Neuron (in vitro differentiated cells): ENCODE data around the gene SOCS2.
A peak's percentile ranks its signal among the peaks of the same experiment; 100 is the strongest.
"Not testable (repeated sequence)": the region's sequence is repeated elsewhere in the genome, so short reads cannot be mapped to it uniquely, and the experiment has no call there.

ENCODE experiments used
- H2AFZ ChIP-seq: one replicate; pipeline ENCODE4 v1.6.1; 2013; ENCODE audit warnings: low read depth, mild to moderate bottlenecking, inconsistent platforms, low read length, moderate library complexity
- H3K27me3 ChIP-seq: one replicate; pipeline ENCODE4 v1.6.1; 2013; ENCODE audit warnings: low read length; ENCODE audit not compliant: insufficient read depth
- H3K36me3 ChIP-seq: one replicate; pipeline ENCODE4 v1.6.1; 2013; ENCODE audit warnings: low read length; ENCODE audit not compliant: insufficient read depth
- H3K4me1 ChIP-seq: one replicate; pipeline ENCODE4 v1.6.1; 2013; ENCODE audit warnings: low read length; ENCODE audit not compliant: insufficient read depth
- H3K4me3 ChIP-seq: 2 replicates; pipeline ENCODE4 v1.5.1; 2013; ENCODE audit warnings: mild to moderate bottlenecking, low read length, moderate library complexity
- H3K9me3 ChIP-seq: one replicate; pipeline ENCODE4 v1.6.1; 2013; ENCODE audit warnings: low read length

The SOCS2 gene

GRCh38 chr12:93549174-93549573 lies 23.3 kb upstream of the SOCS2 start:
- Histone ChIP-seq H2AFZ (no peak overlapping the region), H3K4me1 (no peaks in the 10 kb centered on the region), H3K9me3 (peaks cover 9% of the 10 kb centered on the region), H3K36me3 (peaks cover 14% of the 10 kb centered on the region), H3K4me3 (no peak overlapping the region), H3K27me3 (no peaks in the 10 kb centered on the region)

- Histone ChIP-seq H3K9me3 (peaks cover 13% of the 10 kb centered on the region), H2AFZ (no peak overlapping the region), H3K36me3 (peaks cover 16% of the 10 kb centered on the region), H3K27me3 (no peaks in the 10 kb centered on the region), H3K4me1 (no peaks in the 10 kb centered on the region), H3K4me3 (no peak overlapping the region)
Observed at GRCh38 chr12:93550748-93551611, 21.5 kb upstream of the SOCS2 start.

GRCh38 chr12:93552427-93552826 lies 20.0 kb upstream of the SOCS2 start:
- Histone ChIP-seq H2AFZ (no peak overlapping the region), H3K4me3 (no peak overlapping the region), H3K27me3 (no peaks in the 10 kb centered on the region), H3K4me1 (no peaks in the 10 kb centered on the region), H3K36me3 (peaks cover 18% of the 10 kb centered on the region), H3K9me3 (peaks cover 13% of the 10 kb centered on the region)

DNA sequence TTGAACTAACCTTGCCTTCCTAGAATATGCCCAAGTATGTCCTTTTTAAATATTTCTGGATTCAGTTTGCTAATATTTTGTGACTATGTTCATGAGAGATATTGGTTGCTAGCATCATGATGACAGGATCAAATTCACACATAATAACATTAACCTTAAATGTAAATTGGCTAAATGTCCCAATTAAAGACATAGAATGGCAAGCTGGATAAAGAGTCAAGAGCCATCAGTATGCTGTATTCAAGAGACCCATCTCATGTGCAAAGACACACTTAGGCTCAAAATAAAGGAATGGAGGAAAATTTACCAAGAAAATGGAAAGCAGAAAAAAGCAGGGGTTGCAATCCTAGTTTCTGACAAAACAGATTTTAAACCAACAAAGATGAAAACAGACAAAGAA lies 14.6 kb upstream of the SOCS2 start:
- H3K4me3 ChIP-seq, H3K4me1 ChIP-seq, H2AFZ ChIP-seq, H3K27me3 ChIP-seq: not testable (repeated sequence)
- Histone ChIP-seq H3K9me3 (peaks cover 19% of the 10 kb centered on the region), H3K36me3 (peaks cover 12% of the 10 kb centered on the region)

- H3K4me1 ChIP-seq, H3K4me3 ChIP-seq, H3K27me3 ChIP-seq, H2AFZ ChIP-seq: not testable (repeated sequence)
- H3K36me3 ChIP-seq = peaks cover 20% of the 10 kb centered on the region
- H3K9me3 ChIP-seq = peaks cover 14% of the 10 kb centered on the region
Observed at GRCh38 chr12:93558685-93559084, 13.8 kb upstream of the SOCS2 start.

- H3K27me3 ChIP-seq = no peaks in the 10 kb centered on the region
- H3K4me1 ChIP-seq = no peaks in the 10 kb centered on the region
- H3K9me3 ChIP-seq = peaks cover 4% of the 10 kb centered on the region
Observed at GRCh38 chr12:93563807-93564538, 8.5 kb upstream of the SOCS2 start.

DNA sequence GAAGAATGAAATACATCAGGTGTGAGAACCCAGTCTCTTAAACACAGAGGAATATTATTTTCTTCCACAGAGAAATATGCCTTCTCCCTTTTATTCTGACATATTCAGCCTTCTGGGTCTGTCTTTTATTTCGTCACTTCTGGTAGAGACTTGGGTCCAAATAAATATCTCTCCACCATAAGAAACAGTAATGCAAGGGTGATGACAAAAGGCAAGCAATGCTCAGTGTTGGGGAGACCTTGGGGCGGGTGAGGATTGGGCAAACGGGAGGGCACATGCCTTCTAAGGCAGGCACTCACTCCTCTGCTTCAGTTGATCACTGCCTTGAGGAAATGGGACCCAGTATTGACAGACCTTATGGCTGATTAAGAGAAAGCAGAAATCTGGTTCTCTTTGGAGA lies 6.7 kb upstream of the SOCS2 start:
- Histone ChIP-seq H2AFZ (no peak overlapping the region), H3K4me1 (peaks cover 5% of the 10 kb centered on the region), H3K27me3 (no peaks in the 10 kb centered on the region), H3K36me3 (peaks cover 43% of the 10 kb centered on the region), H3K4me3 (no peak overlapping the region), H3K9me3 (peaks cover 2% of the 10 kb centered on the region)

More at GRCh38 chr12:93563807-93564538, 8.5 kb upstream of the SOCS2 start:
- Histone ChIP-seq H2AFZ (no peak overlapping the region), H3K36me3 (peaks cover 43% of the 10 kb centered on the region), H3K4me3 (no peak overlapping the region)

DNA sequence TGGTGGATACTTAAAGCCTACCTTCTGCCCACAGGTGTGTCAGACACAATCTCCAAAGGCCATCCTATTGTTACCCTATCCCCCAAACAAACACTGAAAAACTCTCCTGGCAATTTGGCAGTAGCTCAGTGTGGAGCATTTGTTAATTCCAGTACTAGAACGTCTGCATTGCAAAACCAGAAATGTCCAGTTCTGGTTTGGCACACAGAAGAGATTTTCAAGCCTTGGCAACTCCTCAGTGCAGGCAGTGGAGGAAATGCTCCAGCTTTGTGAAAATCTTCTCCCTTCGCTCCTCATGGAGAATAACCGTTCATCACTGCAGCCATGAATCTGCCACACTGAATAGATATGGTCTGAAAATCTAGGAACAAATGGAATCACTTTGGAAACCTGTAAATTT lies 5.3 kb upstream of the SOCS2 start:
- peaks cover 5% of the 10 kb centered on the region for H3K4me1 ChIP-seq
- no peaks in the 10 kb centered on the region for H3K9me3 ChIP-seq
- H2AFZ ChIP-seq = no peak overlapping the region
- peaks cover 43% of the 10 kb centered on the region for H3K36me3 ChIP-seq
- no peak overlapping the region for H3K4me3 ChIP-seq
- no peaks in the 10 kb centered on the region for H3K27me3 ChIP-seq

DNA sequence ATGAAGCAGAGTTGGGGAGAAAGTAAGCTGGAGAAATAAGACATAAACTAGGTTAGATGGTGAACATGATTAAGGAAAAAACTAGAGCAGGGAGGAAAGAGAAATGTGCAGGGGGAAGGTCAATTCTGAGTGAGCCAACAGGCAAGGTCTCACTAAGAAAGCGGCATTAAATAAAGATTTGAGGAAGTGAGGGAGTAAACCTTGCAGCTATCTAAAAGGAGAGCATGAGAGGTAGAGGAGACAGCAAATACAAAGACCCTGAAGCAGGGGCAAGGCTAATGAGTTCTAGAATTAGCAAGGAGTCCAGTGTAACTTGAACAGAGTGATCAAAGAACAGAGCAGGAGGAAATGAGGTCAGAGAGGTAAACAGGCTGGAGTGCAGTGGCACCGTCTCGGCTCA lies 4.4 kb upstream of the SOCS2 start:
- Histone ChIP-seq H3K4me1 (peaks cover 5% of the 10 kb centered on the region), H2AFZ (no peak overlapping the region), H3K36me3 (peaks cover 39% of the 10 kb centered on the region), H3K4me3 (no peak overlapping the region), H3K9me3 (no peaks in the 10 kb centered on the region), H3K27me3 (no peaks in the 10 kb centered on the region)

- Histone ChIP-seq H3K4me1 (peaks cover 12% of the 10 kb centered on the region), H3K9me3 (no peaks in the 10 kb centered on the region), H3K4me3 (peak overlapping the region; percentile 74), H3K36me3 (peaks cover 28% of the 10 kb centered on the region), H2AFZ (no peak overlapping the region), H3K27me3 (no peaks in the 10 kb centered on the region)
Observed at GRCh38 chr12:93569301-93569655, 3.2 kb upstream of the SOCS2 start.

DNA sequence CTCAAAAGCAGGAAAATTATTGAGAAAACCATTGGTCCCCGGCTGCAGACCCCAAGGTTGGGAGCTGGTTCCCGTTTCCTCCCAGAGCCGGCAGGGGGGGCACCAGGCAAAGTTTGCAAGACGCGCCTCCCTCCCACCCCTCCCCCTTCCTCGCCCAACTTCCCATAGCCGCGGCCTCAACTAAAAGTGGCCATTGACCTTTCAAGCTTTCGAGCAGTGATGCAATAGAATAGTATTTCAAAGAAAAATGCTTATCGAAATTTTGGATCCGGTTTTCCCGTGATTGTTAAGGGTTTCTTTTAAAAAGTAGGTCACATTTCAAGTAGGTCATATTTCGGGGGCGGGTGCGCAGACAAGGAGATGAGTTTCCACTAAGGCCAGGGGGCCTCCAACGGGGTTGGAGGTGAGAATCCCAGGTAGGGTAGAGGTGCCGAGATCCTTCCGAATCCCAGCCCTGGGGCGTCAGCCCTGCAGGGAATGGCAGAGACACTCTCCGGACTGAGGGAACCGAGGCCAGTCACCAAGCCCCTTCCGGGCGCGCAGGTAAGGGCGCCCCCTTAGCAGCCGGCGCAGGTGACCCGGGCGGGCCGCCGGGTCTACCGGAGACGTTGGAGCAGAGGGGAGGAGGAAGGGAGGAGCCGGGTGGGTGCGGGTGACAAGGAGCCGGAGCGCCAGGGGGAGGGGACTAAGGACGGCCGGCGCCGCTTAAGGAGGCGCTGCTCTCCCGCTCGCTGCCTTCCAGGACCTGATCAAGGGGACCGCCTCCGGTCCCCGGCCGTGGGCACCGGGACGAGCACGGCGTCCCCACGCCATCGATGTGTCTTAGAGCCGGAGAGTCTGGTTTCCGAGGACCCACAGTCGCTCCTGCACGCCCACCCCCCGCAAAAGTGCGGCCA lies 2.6 kb upstream of the SOCS2 start:
- Histone ChIP-seq H3K36me3 (peaks cover 26% of the 10 kb centered on the region), H3K27me3 (no peaks in the 10 kb centered on the region), H3K4me1 (peaks cover 18% of the 10 kb centered on the region), H2AFZ (peak overlapping the region; percentile 48), H3K4me3 (peak overlapping the region; percentile 74), H3K9me3 (no peaks in the 10 kb centered on the region)

DNA sequence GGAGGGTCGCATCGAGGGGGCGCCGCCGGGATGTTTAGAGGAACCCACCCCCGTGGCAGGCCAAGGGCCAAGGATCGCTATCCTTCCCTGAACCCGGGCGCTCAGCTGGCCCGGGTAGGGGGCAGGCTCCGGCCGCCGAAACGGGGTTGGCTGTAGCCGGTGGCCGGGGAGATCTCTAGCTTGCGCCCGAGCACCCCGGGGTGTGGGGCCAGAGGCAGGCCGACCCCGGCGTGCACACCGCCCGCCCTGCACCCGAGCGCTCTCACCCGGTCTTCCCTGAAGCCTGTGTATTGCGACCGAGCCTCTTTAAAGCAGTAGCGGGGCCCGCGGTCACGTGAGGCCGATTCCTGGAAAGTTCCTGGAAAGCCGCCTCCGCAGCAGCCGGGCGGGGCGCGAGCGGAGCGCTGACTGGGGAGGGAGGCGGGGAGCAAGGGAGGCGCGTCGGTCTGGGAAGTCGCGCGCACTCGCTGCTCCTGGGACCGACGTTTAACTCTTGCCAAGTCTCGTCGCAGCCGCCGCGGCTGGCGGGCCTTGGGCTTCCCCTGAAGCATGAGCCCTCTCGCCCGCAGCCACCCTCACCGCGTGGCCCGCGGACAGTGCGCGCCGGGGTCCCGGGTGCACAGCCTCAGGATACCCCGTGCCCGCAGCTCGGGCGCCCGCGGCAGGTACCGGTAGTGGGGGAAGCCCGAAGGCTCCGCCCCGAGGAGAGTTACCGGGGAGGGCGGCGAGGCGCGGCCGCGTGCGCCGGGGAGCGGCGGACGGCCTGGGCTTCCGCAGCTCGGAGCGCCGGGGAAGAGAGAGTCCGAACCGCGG lies 1.7 kb upstream of the SOCS2 start:
- Histone ChIP-seq H3K36me3 (peaks cover 27% of the 10 kb centered on the region), H3K27me3 (no peaks in the 10 kb centered on the region), H3K4me3 (peak overlapping the region; percentile 74), H2AFZ (peak overlapping the region; percentile 48), H3K9me3 (no peaks in the 10 kb centered on the region), H3K4me1 (peaks cover 26% of the 10 kb centered on the region)
